Measurements from ENCODE around the gene RIMBP2.

The RIMBP2 gene

GRCh38 chr12:130632642-130633041 is 83.5 kb downstream of the RIMBP2 start:
- Histone ChIP-seq H3F3A (ENCODE audit: insufficient read depth, low read length) (no peaks in the 10 kb centered on the region), H3K27ac (ENCODE audit: low read length) (no peak overlapping the region), H3K9ac (ENCODE audit: low read length) (no peak overlapping the region), H3K4me3 (ENCODE audit: low read length) (no peak overlapping the region), H3K4me1 (ENCODE audit: low read length) (no peaks in the 10 kb centered on the region), H3K36me3 (replicated peaks; ENCODE audit: insufficient read depth, low read length) (no peaks in the 10 kb centered on the region), H3K9me2 (replicated peaks; ENCODE audit: insufficient read depth, low read length) (no peaks in the 10 kb centered on the region), H3K79me2 (ENCODE audit: low read length) (no peaks in the 10 kb centered on the region), H3K27me3 (replicated peaks; ENCODE audit: insufficient read depth, low read length) (no peaks in the 10 kb centered on the region), H2AFZ (ENCODE audit: low read length) (no peak overlapping the region), H3K4me2 (ENCODE audit: low read depth, low read length) (no peak overlapping the region), H3K9me3 (replicated peaks; ENCODE audit: insufficient read depth, low read length) (no peaks in the 10 kb centered on the region), H4K20me1 (ENCODE audit: insufficient read depth, low read length) (no peaks in the 10 kb centered on the region)
- TF ChIP-seq EZH2 (optimal IDR thresholded peaks at IDR 0.05; ENCODE audit: low read depth, low read length): no peak
- TF ChIP-seq EZH2phosphoT487 (IDR thresholded peaks at IDR 0.05; ENCODE audit: low read length): no peak
- TF ChIP-seq CTCF (IDR thresholded peaks at IDR 0.05; ENCODE audit: low read length): no peak
- no peak for DNase-seq

GRCh38 chr12:130628304-130628703 is 87.8 kb downstream of the RIMBP2 start:
- no peak overlapping the region for H3K4me3 ChIP-seq (ENCODE audit: low read length)
- H3K36me3 ChIP-seq (replicated peaks; ENCODE audit: insufficient read depth, low read length): no peaks in the 10 kb centered on the region
- DNase-seq: no peak
- TF ChIP-seq EZH2 (optimal IDR thresholded peaks at IDR 0.05; ENCODE audit: low read depth, low read length) (no peak), CTCF (IDR thresholded peaks at IDR 0.05; ENCODE audit: low read length) (no peak), EZH2phosphoT487 (IDR thresholded peaks at IDR 0.05; ENCODE audit: low read length) (no peak)
- no peaks in the 10 kb centered on the region for H4K20me1 ChIP-seq (ENCODE audit: insufficient read depth, low read length)
- H3F3A ChIP-seq (ENCODE audit: insufficient read depth, low read length): no peaks in the 10 kb centered on the region
- no peak overlapping the region for H3K9ac ChIP-seq (ENCODE audit: low read length)
- no peak overlapping the region for H3K27ac ChIP-seq (ENCODE audit: low read length)
- no peaks in the 10 kb centered on the region for H3K27me3 ChIP-seq (replicated peaks; ENCODE audit: insufficient read depth, low read length)
- no peak overlapping the region for H3K4me2 ChIP-seq (ENCODE audit: low read depth, low read length)
- H3K9me2 ChIP-seq (replicated peaks; ENCODE audit: insufficient read depth, low read length): no peaks in the 10 kb centered on the region
- H3K4me1 ChIP-seq (ENCODE audit: low read length): no peaks in the 10 kb centered on the region
- no peaks in the 10 kb centered on the region for H3K79me2 ChIP-seq (ENCODE audit: low read length)
- no peaks in the 10 kb centered on the region for H3K9me3 ChIP-seq (replicated peaks; ENCODE audit: insufficient read depth, low read length)
- H2AFZ ChIP-seq (ENCODE audit: low read length): no peak overlapping the region

- TF ChIP-seq CTCF (IDR thresholded peaks at IDR 0.05; ENCODE audit: low read length) (no peak), EZH2 (optimal IDR thresholded peaks at IDR 0.05; ENCODE audit: low read depth, low read length) (no peak), EZH2phosphoT487 (IDR thresholded peaks at IDR 0.05; ENCODE audit: low read length) (no peak)
- DNase-seq: no peak
- H2AFZ ChIP-seq (ENCODE audit: low read length): no peak overlapping the region
- H3K79me2 ChIP-seq (ENCODE audit: low read length): no peaks in the 10 kb centered on the region
- H3K4me3 ChIP-seq (ENCODE audit: low read length): no peak overlapping the region
- no peaks in the 10 kb centered on the region for H3K9me3 ChIP-seq (replicated peaks; ENCODE audit: insufficient read depth, low read length)
- H3K9ac ChIP-seq (ENCODE audit: low read length): no peak overlapping the region
- H3K27me3 ChIP-seq (replicated peaks; ENCODE audit: insufficient read depth, low read length): no peaks in the 10 kb centered on the region
- no peaks in the 10 kb centered on the region for H3K36me3 ChIP-seq (replicated peaks; ENCODE audit: insufficient read depth, low read length)
- no peaks in the 10 kb centered on the region for H3K9me2 ChIP-seq (replicated peaks; ENCODE audit: insufficient read depth, low read length)
- no peaks in the 10 kb centered on the region for H3F3A ChIP-seq (ENCODE audit: insufficient read depth, low read length)
- no peaks in the 10 kb centered on the region for H4K20me1 ChIP-seq (ENCODE audit: insufficient read depth, low read length)
- H3K4me1 ChIP-seq (ENCODE audit: low read length): no peaks in the 10 kb centered on the region
- no peak overlapping the region for H3K27ac ChIP-seq (ENCODE audit: low read length)
- no peak overlapping the region for H3K4me2 ChIP-seq (ENCODE audit: low read depth, low read length)
Measured at GRCh38 chr12:130627175-130627574, 88.9 kb downstream of the RIMBP2 start.
